ENCODE measurements around the gene AHSG.
"Not testable (repeated sequence)": the region's sequence is repeated elsewhere in the genome, so short reads cannot be mapped to it uniquely, and the experiment has no call there.

AHSG gene

DNA sequence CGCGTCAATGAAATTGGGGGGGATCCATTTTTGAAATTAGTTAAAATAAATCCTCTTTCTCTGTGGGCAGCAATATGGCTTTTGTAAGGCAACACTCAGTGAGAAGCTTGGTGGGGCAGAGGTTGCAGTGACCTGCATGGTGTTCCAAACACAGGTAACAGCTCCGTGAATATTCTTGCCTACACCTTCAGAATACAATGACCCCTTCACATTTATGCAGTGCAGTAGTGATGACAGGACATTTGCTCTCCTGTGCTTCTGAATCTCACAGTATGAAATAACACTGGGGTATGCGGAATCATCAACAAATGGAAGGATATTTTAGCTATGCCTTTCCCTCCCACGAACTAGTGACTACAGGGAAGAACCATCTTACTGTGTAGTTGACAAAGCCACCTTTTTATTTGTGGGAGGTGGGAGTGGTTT, 6.9 kb downstream of the AHSG start:
- no peak for DNase-seq

DNA sequence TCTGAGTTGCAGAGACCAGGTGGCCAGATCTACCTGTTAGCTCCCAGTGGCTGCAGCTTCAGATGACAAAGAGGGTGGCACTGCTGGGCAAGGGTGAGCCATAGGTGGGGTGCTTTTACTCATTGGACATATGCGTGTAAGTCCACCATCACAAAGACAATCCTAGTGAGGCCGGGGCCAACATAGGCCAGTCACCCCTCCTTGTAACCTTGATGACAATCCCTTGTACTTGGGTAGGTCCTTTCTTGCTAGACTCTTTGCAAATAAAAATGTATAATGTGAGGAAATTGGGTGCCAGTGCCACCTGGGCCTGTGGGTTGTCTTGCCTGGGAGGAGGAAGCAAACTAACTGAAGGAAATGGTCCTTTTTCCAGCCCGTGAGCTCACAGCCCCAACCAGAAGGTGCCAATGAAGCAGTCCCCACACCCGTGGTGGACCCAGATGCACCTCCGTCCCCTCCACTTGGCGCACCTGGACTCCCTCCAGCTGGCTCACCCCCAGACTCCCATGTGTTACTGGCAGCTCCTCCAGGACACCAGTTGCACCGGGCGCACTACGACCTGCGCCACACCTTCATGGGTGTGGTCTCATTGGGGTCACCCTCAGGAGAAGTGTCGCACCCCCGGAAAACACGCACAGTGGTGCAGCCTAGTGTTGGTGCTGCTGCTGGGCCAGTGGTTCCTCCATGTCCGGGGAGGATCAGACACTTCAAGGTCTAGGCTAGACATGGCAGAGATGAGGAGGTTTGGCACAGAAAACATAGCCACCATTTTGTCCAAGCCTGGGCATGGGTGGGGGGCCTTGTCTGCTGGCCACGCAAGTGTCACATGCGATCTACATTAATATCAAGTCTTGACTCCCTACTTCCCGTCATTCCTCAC, 7.6 kb downstream of the AHSG start:
- no peak for DNase-seq

DNA sequence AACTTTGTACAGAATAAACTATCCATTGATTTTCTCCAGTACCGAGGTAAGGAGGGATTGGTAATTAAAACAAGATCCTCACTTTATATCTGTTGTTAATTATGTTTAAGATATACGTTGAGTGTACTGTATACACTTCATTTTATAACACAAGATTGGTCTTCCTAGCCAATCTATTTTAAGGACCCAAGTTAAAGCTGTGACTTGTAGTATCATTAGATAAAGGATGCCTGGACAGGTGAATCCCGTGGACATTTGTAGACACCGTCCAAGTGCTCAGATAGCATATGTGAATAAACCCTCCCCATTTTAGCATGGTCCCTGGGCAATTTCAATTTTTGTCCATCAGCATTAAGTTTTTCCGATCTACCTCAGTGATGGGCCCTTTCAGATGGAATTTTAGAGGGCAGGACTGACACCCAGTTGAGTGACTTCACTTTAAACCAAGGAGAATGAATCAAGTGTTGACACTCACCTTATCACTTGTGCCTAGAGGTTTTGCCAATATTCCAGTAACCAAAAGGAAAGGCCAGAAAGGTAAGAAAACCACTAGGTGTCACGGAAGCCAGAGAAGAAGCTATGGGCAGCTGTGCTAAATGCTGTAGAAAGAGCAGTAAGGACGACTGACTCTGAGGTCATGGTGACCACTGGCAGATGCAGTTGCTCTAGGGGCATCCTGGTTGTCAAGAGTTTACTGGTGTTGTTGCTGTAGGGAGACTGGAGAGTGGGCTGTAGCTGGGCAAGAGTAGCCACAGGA, 9.2 kb downstream of the AHSG start:
- no peak for DNase-seq

DNA sequence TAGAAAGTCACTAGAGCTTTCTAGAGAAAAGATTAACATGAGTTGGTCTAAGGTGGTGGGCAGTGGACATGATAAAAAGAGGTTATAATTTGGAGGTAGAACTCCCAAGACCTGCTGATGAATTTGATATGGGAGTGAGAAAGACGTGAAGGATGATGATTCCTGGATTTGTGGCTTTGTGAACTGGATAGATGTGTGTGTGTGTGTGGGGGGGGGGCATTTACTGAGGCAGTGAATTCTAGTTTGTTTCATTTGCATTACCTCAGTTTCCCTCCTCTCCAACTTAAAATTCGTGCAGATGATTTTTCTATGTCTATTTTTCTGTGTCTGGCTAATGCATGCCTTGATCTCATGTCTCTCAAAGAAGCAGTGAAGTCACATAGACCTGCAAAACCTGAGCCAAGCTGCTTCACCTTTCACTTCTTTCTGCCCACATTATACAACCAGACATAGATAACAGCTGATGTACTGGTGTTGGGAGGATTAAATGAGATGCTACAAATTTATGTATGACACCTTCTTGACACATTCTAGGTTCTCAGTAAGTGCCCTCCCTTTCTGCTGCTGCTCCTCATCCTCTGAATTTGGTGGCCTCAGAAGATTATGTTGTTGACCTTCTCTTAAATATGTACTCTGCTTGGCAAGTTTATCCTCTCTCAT, 9.9 kb downstream of the AHSG start:
- no peak for DNase-seq

DNA sequence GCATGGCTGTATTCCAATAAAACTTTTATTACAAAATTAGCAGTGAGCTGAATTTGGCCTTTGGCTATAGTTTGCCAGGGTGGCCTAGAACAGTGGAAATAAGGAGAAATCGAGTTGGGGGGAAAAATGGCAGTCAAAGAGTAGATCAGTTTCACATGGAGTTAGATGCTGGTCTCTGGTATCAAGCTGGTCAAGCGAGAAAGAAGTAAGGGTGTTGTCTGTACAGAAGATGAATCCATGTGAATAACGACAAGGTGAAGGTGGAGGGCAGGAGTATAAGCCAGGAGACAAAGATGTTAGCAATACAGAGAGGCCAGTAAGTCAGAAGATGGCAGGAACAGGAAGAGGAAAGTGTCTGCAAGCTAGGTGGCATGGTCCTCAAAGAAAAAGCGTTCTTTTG, 11.7 kb downstream of the AHSG start:
- no peak for DNase-seq

DNA sequence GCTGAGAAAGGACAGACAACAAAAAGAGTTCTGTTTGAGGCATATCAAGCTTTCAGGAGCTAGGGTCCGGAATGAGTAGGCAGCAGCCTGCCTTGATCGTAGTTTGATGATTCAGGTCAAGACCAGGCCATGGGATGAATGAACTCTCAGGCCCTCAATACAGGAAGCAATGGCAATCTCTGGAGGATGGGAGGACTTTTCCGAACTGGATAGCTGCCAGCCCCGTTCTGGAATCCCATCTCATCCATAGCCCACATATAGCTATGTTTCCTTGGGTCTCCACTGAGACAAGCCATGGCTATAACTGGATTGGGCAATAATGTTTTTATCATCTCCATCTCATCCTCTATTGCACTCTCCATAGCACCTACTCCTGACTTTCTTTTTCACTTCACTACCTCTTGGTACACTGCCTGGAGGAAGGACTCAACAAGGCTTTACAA, 12.8 kb downstream of the AHSG start:
- DNase-seq: no peak

DNA sequence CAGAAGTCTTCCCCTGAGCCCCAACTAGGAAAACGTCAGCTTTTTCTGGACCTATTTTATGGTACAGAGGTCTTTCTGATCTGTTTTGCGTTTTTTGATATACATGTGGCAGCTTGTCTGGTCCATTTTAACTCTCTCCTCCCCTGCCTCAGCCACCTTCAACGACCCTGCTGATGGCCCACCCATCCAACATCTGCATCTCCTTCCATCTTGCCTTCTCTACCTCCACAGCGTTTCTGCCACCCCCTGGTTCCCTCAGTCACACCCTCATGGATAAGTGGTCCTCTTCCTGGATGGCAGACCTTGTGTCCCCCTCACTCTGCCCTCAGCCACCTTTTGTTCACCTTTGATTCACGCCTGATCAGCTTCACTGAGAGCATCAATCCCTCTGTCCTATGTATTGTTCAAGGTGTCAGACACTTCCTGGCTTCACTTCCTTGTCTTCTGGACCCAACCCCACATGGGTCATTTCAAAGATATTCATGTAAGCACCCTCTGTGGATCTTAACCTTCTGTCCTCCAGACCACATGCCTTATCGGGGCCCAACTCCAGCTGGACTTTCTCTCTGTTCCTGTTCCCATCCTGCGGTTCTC, 13.5 kb downstream of the AHSG start:
- no peak for DNase-seq

DNA sequence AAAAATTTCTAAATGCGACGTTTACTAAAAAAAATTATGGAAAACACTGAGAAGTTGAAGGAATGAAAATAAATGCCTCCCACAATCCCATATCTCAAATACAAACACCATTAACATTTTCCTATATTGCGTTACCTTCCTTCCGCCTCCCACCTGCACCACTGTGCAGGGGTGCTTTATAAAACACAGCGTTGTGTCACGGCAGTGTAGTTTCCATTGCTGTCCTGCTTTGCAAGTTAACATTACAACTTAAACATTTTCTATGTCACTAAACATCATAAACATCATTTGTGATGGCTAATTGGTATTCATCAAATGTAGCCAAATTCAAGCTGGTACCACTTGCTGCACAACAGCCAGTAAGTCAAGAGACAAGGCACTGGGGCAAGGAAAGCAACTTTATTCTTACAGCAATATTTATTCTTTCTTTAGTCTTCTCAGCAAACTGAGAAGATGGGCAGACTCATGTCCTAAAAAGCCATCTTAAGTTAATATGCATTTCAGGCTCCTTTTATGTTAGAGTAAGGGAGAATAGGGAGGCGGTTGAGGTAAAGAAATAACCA, 15.1 kb downstream of the AHSG start:
- DNase-seq: no peak

DNA sequence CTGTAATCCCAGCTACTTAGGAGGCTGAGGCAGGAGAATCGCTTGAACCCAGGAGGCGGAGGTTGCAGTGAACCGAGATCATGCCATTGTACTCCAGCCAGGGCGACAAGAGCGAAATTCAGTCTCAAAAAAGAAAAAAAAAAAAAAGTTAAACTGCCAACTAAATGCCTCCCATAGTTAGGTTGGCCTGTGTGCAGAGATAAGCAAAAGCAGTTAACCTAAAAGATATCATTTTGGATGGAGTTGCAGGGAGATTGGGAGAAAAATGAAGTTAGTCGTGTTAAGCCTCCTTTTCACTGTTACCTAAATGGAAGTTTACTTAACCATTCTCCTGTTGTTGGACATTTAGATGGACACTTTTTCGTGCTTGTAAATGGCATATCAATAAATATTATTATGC, 15.9 kb downstream of the AHSG start:
- DNase-seq: no peak

DNA sequence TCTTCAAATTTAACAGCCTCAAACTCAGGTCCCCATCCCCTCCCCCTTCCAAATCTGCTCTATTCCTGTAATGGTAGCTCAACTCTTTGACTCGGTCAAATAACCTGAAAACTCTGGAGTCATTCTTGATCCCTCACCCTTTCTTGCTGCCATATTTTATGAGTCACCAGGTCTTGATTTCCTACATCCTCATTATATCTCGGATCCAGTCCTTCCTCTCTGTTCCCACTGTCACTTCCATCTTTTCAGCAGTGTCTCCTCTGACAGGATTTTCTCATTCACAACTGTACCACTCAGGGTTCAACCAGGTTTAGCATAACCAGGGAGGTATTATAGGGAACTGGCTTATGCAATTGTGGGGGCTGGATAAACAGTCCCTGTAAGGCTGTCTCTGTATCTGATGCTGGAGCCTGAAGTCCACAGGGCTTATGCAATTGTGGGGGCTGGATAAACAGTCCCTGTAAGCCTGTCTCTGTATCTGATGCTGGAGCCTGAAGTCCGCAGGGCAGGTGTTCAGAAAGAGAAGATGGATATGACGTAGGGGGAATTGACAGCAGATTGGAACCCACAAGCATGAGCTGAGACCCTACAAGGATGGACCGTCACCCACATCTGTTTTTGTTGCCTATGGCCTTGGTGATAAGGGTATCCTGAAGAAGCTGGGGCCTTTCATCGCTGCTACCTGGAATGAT, 18.2 kb downstream of the AHSG start:
- DNase-seq: no peak

DNA sequence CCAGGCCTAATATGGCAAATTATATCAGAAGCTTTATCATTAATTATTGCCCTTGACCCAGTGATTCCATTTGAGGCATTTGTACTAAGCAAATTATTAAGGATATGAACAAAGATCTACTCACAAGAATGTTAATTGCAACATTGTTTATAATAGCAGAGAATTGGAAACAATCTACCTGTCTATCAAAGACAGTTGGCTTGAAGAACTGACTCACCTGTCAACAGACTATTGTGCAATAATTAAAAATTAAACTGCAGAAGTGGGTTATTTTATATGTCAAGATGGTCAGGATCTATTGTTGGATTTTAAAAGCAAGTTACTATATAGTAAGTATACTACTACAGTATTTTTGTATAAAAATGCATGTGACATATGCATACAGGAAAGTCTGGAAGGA, 20.6 kb downstream of the AHSG start:
- DNase-seq: no peak

DNA sequence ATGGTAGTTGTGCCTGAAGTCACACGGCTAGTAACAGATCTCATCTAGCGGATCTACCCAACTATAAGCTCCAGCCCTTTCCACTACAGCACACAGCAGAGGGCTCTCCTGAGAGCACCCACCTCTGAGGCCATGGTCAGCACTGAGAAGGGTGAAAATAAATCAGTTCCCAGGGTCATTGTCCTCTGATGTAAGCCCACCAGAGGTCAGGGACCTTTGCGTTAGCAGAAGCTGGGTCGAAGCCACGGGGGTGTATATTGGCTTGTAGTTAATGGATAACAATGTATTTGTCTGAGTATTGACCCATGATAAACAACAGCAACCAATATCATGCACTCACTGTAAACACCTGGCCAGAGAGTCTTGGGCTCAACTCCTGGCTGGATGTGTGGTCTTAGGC, 21.3 kb downstream of the AHSG start:
- not testable (repeated sequence) for DNase-seq

DNA sequence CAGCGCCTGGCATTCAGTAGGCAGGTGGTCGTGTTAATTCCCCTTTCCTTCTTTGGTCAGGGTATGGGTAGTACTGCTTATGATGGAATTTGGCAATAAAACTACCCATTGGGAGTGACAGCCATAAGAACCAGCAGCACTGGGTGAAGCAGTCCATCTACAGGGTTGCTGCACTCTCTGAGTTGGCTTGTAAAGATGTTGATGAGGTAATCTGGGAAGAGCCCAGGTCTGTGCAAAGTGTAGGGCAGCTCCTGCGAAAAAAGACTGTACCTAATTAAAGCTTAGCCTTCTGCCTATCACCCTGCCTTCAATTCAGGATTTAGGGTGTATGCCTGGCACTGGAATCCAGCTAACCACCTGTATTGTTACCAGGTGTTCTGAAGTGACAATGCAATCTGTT, 22.7 kb downstream of the AHSG start:
- no peak for DNase-seq

DNA sequence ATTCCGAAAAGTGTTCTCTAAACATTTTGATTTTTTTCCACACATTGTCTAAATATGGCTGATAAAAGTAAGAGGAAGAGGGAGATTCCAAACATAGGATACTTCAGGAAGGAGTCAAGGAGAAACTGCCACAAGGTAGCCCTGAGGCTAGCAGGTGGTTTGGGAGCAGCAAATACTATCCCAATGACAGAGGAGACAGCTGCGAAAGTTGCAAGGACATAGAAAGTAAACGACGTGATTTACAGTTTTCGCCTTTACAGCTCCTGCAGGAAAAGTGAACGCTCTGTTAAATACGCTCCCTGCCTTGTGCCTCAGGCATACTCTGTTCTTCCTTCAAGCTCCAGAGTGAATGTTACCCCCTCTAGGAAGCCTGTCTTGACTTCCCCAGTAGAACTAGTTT, 23.7 kb downstream of the AHSG start:
- DNase-seq: no peak

DNA sequence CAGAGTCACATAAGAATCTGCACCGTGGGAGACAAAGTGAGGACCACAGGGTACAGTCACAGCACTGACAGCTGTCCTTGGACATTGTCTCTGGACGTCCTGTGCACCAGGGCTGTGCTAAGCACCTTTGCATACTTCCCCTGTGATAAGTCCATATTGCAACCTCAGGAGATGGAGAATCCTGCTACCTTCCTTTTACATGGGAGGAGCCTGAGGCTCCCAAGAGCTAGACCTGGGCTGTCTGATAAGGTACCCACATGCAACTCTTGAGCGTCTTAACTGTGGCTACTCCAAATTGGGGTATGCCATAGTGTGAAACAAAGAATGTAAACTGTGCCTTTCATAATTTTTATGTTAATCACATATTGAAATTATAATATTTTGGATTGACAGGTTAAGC, 24.8 kb downstream of the AHSG start:
- DNase-seq: no peak

DNA sequence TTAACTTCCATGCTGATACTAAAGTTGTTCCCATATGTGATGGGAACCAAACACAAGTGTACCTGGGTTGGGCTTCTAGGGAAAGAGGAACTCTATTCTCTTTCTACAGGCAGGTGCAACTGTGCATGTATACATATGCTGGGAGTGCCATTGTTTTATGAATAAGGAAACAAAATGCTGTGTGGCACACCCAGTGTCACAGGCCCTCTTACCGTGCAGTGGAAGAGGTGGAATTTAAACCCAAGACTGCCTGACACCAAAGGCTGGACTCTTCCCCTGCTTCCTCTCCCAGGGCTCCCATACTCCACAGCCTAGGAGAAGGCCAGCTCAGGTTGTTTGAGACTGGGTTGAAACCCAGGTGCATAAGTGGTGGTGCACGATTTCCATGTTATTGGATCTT, 25.4 kb downstream of the AHSG start:
- DNase-seq: no peak

DNA sequence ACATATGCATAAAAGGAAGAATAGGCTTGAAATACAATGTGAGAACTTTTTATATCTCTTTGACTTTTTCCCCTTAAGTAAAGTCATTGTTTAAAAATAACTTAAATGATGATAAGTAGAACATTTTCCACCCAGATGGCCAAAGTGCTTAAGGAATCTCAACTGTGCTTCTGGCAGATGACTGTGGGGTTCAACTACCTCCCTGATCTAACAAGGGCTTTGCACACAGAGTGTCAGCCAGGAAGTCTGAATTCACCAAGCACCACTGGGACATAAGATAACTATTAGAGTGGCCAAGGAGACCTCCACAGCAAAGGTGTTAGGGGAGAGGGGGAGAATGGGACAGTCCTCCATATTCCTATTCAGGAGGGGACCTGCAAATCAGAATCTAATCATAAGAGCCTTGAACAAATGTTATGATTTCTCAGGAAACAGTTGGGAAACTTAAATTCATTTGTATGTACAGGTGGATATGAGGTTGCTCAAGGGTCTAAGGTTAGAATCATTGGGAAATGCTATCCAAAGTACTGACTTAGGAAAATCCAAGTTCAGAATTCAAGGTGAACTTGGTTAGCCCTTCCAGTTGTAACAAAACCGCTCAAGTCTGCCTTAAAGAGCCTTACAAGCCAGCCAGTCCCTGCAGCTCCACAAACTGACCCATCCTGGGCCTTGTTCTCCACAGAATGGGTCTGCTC, 27.1 kb downstream of the AHSG start, which contains the start of gene FETUB:
FETUB (plus strand) TSS at position 622 of the 695 bp plus-strand sequence; CDS start at position 684, 62 bp downstream.
- no peak for DNase-seq

DNA sequence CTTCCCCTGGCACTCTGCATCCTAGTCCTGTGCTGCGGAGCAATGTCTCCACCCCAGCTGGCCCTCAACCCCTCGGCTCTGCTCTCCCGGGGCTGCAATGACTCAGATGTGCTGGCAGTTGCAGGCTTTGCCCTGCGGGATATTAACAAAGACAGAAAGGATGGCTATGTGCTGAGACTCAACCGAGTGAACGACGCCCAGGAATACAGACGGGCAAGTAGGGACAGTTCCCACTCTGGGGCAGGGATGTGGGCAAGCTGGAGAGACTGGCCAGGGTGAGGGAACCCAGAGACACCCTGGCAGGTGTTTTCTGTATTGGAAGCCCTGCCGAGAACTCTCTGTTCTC, 27.6 kb downstream of the AHSG start:
- DNase-seq: no peak

DNA sequence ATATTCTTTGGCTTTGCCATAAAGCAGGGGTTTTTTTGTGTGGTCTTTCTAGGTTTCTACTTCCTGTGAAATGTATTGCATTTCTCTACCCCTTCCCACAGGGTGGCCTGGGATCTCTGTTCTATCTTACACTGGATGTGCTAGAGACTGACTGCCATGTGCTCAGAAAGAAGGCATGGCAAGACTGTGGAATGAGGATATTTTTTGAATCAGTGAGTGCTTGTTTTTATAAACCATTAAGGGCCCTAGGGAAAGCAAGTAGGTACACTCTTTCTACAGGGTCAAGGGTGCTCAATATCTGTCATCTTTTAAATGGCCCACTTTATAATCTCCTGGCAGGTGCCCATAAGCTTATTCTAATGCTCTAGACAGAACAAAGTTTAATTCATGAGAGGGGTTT, 28.1 kb downstream of the AHSG start:
- DNase-seq: no peak

DNA sequence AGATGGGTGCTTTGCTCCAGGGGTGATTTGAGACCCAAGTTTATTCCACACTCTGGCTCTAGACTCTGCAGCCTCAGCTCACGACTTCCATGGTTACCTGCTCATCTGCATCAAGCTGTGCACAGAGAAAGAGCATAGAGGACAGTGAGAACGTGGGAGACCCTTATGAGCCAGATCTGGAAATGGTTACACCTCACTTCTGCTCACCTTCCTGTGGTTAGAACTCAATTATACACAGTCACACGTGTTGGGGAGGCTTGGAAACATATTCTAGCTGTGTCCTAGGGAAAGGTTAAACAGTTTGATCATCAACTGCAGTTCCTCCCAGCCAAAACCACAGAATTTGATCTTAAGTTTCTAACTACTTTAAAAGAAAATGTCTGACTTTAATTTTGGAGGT, 29.2 kb downstream of the AHSG start:
- DNase-seq: no peak

DNA sequence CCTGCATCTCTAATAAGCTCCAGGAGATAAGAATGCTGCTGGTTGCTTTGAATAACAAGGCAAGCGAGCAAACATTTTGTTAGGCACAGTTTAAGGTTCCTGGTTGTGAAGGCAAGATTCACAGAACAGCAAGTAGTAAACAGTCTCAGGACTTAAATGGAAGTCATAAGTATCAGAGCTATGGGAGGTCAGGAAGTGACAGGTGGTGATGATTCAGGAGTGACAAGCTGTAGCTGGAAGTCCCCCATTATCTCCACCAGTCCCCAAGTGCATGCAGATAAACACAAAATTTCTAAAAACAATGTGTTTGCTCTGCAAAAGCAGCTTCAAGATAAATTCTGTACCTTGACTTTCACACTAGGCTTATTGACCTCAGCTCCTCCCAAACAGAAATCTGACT, 30.6 kb downstream of the AHSG start:
- no peak for DNase-seq

DNA sequence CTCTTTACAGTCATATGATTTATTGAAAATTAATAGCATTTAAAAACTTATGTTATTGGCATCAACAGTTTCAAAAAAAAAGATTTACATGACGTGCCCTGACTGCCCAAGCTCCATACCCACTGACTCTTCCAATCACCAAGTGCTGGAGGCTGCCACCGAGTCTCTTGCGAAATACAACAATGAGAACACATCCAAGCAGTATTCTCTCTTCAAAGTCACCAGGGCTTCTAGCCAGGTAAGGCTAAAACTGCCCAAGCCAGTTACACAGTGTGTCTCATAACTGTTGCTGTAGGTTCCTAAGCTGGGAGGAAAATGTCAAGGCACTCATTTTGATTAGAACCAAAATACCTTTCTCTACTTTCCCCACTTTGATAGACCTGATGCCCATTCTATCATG, 31.8 kb downstream of the AHSG start:
- DNase-seq: no peak
